B cell (primary cell): Measurements from ENCODE around the gene UBE2Q2. TPM values are rescaled to one million over a fixed set of nuclear protein-coding genes. Genes with fewer than 3 reads are reported as not detected.

Source experiments
- ATAC-seq: fragments of 200-7000 bp; cut with Tn5 transposase; one replicate; pipeline ENCODE4 v1.10.0; 2021; ENCODE audit warnings: low read depth, mild to moderate bottlenecking, moderate number of reproducible peaks, moderate library complexity
- CTCF ChIA-PET: fragments of 350-600 bp; sonication (Branson Sonifier 250); formaldehyde crosslinking; loops from one replicate; lab custom pipeline; 2021; ENCODE audit warnings: antibody characterized with exemption, inconsistent platforms; lab: Charles Lee
- POLR2A ChIA-PET: fragments of 350-600 bp; sonication (Branson Sonifier 250); formaldehyde crosslinking; loops from one replicate; lab custom pipeline; 2021; ENCODE audit warnings: antibody characterized with exemption; lab: Charles Lee
- DNase-seq: peaks from one replicate; pipeline ENCODE4 v3.0.0; 2013
- H2AFZ ChIP-seq: 2 replicates; pipeline ENCODE4 v1.6.1; 2012; ENCODE audit warnings: mild to moderate bottlenecking, low read depth, low read length; ENCODE audit not compliant: insufficient read depth, poor library complexity, severe bottlenecking
- H3K27ac ChIP-seq, 2 donors: 1 replicate in 1 of 2; 2 replicates in 1 of 2; pipeline ENCODE4 v1.5.1; 2012 to 2013; ENCODE audit warnings: low read length in 2 of 2, mild to moderate bottlenecking in 2 of 2, moderate library complexity in 1 of 2
- H3K27me3 ChIP-seq, 4 experiments: fragments of 200-600 bp in 1 of 4; sonication (generic) in 1 of 4; replicated peaks in 1 of 4; 1 replicate in 2 of 4; 2 replicates in 2 of 4; pipeline versions ENCODE4 v1.6.1 to v1.7.0; 2013 to 2016; ENCODE audit warnings: low read length in 3 of 4, mild to moderate bottlenecking in 2 of 4, mixed read lengths in 1 of 4, moderate library complexity in 1 of 4; ENCODE audit not compliant: insufficient read depth in 4 of 4, control insufficient read depth in 3 of 4; ENCODE audit errors: control extremely low read depth in 1 of 4
- H3K36me3 ChIP-seq, 2 experiments: replicated peaks in 1 of 2; 1 replicate in 1 of 2; 2 replicates in 1 of 2; pipeline versions ENCODE4 v1.6.1 to v1.7.1; 2013; ENCODE audit warnings: low read length in 1 of 2; ENCODE audit not compliant: insufficient read depth in 2 of 2, control insufficient read depth in 1 of 2; ENCODE audit errors: control extremely low read depth in 1 of 2, extremely low read depth in 1 of 2
- H3K4me1 ChIP-seq, 2 donors: fragments of 200-600 bp in 1 of 2; sonication (generic) in 1 of 2; 1 replicate in 1 of 2; 2 replicates in 1 of 2; pipeline versions ENCODE4 v1.5.1 to v1.6.1; 2013 to 2017; ENCODE audit warnings: low read length in 2 of 2; ENCODE audit not compliant: control insufficient read depth in 2 of 2, insufficient read depth in 2 of 2
- H3K4me2 ChIP-seq: replicated peaks from 2 replicates; pipeline ENCODE3; 2012; ENCODE audit warnings: mild to moderate bottlenecking, low read depth, low read length; ENCODE audit not compliant: poor library complexity, severe bottlenecking
- H3K4me3 ChIP-seq, 5 experiments: fragments of 200-600 bp in 1 of 5; sonication (generic) in 1 of 5; 1 replicate in 3 of 5; 2 replicates in 2 of 5; pipeline versions ENCODE4 v1.5.1 to v1.7.0; 2011 to 2016; ENCODE audit warnings: low read length in 4 of 5, mild to moderate bottlenecking in 4 of 5, low read depth in 2 of 5, control low read depth in 1 of 5, moderate library complexity in 1 of 5; ENCODE audit not compliant: insufficient read depth in 1 of 5; ENCODE audit errors: control extremely low read depth in 1 of 5, extremely low read depth in 1 of 5
- H3K79me2 ChIP-seq: fragments of 200-600 bp; sonication (generic); one replicate; pipeline ENCODE4 v1.6.0; 2016; ENCODE audit warnings: low read length; ENCODE audit not compliant: control insufficient read depth, insufficient read depth
- H3K9ac ChIP-seq: fragments of 200-600 bp; sonication (generic); 2 replicates; pipeline ENCODE4 v1.6.1; 2017; ENCODE audit warnings: mild to moderate bottlenecking, low read length, moderate library complexity
- H3K9me3 ChIP-seq, 3 donors: one replicate each; pipeline versions ENCODE4 v1.6.1 to v1.7.1; 2013; ENCODE audit warnings: low read length in 2 of 3; ENCODE audit not compliant: control insufficient read depth in 2 of 3, insufficient read depth in 1 of 3; ENCODE audit errors: control extremely low read depth in 1 of 3
- H4K20me1 ChIP-seq: 2 replicates; pipeline ENCODE4 v1.6.0; 2012; ENCODE audit warnings: mild to moderate bottlenecking, low read length; ENCODE audit not compliant: insufficient read depth, control insufficient read depth, poor library complexity, severe bottlenecking
- H3K27ac Mint-ChIP-seq: one replicate; pipeline ENCODE4 v1.8.0; 2021; ENCODE audit warnings: mixed read lengths
- H3K27me3 Mint-ChIP-seq: one replicate; pipeline ENCODE4 v1.8.0; 2021; ENCODE audit warnings: mixed read lengths
- H3K4me1 Mint-ChIP-seq: one replicate; pipeline ENCODE4 v1.8.0; 2021; ENCODE audit warnings: mixed read lengths
- H3K4me3 Mint-ChIP-seq: one replicate; pipeline ENCODE4 v1.8.0; 2021; ENCODE audit warnings: mixed read lengths
- H3K9me3 Mint-ChIP-seq: one replicate; pipeline ENCODE4 v1.8.0; 2022; ENCODE audit warnings: mixed read lengths; ENCODE audit not compliant: insufficient read depth
- EZH2 ChIP-seq: IDR thresholded peaks from 2 replicates; pipeline ENCODE4 v1.6.1; 2012; ENCODE audit warnings: borderline replicate concordance, low read depth, mild to moderate bottlenecking, moderate library complexity, low read length; ENCODE audit not compliant: insufficient read depth, poor library complexity, severe bottlenecking
- WGBS: methylation state at CpG from one replicate; pipeline ENCODE4 v1.1.5; 2013; ENCODE audit warnings: missing lambda C conversion rate; ENCODE audit not compliant: insufficient coverage; 5-methylcytosine and 5-hydroxymethylcytosine counted together
- intact Hi-C: fragments of 100-400 bp; cut with micrococcal nuclease; formaldehyde crosslinking; loops from one replicate; pipeline ENCODE4 v1.10.0; 2022
- polyA plus RNA-seq: library from polyadenylated mRNA; depleted of rRNA; stranded (reverse); fragments of >200 nt; gene quantifications from 2 replicates; pipeline ENCODE4 v1.2.3, GENCODE V29; 2012
- total RNA-seq, 2 donors: library from RNA; stranded (reverse); fragments of 120-200 nt in 1 of 2; gene quantifications; 1 replicate in 1 of 2; 2 replicates in 1 of 2; pipeline versions ENCODE4 v1.2.3 to v1.2.4, GENCODE V29; 2013 to 2022
- TF ChIP-seq, protein P1 (sequence below): fragments of 200-600 bp; IDR thresholded peaks from one replicate; pipeline ENCODE4 v1.8.0; 2022; ENCODE audit warnings: antibody characterized with exemption, mild to moderate bottlenecking

Gene UBE2Q2
- total and polyA plus RNA-seq, 2 donors (not counting 1 experiment from before 2014, with no cell fraction given) = 11.4 to 33.6 TPM

DNA sequence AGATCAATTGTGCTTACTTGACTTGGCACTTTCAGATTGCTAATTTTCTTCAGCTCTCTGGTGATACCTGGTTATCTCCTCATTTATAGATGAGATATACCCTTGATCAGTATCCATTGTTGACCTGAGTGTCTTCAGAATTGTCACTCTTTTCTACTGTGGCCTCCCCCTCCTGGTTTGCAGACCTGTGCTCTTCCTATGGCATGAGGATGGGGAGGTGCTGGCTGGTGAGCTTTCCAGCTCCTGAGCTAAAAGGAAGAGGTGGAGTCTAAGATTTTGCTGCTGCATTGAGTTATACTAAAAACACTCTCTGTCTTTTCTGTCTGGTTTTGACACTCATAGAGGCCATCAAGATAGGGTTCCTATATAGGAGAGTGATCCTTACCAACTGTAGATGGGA, 23.7 kb downstream of the UBE2Q2 start:
- H3K27ac Mint-ChIP-seq = peak overlapping the region; percentile 90
- Histone ChIP-seq H3K9ac (peak overlapping the region; percentile 36), H3K9me3 (no peaks in the 10 kb centered on the region), H3K4me3 (peak overlapping the region in 2 of 5 experiments; percentile 2 to 19), H3K79me2 (peaks cover 28% of the 10 kb centered on the region), H2AFZ (peak overlapping the region; percentile 63), H3K4me2 (peak overlapping the region; percentile 47), H3K4me1 (peaks cover 27 to 31% of the 10 kb centered on the region in 2 donors), H3K36me3 (peaks cover 0 to 3% of the 10 kb centered on the region in 2 experiments), H3K27me3 (no peaks in the 10 kb centered on the region), H3K27ac (peak overlapping the region; percentile 73 to 74), H4K20me1 (no peaks in the 10 kb centered on the region)
- H3K4me3 Mint-ChIP-seq = peak overlapping the region; percentile 71
- DNase-seq (no peak), ATAC-seq (no peak)
- ChIA-PET POLR2A (interaction anchor here (1.1 kb wide), 1 partner anchor 23 kb away, joined by 3 read pairs; the partner anchor contains the start of gene UBE2Q2), CTCF (no interaction called here)
- peaks cover 38% of the 10 kb centered on the region for H3K4me1 Mint-ChIP-seq
- no peaks in the 10 kb centered on the region for H3K9me3 Mint-ChIP-seq
- H3K27me3 Mint-ChIP-seq = no peaks in the 10 kb centered on the region
- intact Hi-C loops = loop anchor here (5.0 kb wide), 1 partner anchor 35 kb away; the partner anchor contains the start of gene FBXO22
- TF ChIP-seq, protein P1, sequence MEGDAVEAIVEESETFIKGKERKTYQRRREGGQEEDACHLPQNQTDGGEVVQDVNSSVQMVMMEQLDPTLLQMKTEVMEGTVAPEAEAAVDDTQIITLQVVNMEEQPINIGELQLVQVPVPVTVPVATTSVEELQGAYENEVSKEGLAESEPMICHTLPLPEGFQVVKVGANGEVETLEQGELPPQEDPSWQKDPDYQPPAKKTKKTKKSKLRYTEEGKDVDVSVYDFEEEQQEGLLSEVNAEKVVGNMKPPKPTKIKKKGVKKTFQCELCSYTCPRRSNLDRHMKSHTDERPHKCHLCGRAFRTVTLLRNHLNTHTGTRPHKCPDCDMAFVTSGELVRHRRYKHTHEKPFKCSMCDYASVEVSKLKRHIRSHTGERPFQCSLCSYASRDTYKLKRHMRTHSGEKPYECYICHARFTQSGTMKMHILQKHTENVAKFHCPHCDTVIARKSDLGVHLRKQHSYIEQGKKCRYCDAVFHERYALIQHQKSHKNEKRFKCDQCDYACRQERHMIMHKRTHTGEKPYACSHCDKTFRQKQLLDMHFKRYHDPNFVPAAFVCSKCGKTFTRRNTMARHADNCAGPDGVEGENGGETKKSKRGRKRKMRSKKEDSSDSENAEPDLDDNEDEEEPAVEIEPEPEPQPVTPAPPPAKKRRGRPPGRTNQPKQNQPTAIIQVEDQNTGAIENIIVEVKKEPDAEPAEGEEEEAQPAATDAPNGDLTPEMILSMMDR = no peak
- no peak for TF ChIP-seq EZH2

DNA sequence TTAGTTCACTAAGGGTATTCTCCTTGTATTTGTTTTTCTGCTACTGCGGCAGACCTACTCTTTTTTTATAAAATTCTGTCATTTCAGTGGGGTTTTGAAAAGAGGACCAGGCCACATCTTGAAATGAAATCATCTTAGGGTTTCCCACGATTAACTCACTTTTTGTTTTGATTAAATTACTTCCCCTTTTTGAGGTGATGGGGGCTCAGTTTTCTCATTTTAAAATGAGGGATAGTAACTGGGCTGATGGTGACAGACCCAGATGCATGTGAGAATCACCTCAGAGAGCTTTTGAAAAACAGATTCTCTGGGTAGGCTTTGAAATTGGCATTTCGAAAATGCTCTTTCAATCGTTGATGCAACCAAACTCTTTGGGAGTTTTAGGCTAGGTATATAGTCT, 24.2 kb downstream of the UBE2Q2 start:
- peaks cover 38% of the 10 kb centered on the region for H3K4me1 Mint-ChIP-seq
- peaks cover 0 to 3% of the 10 kb centered on the region in 2 experiments for H3K36me3 ChIP-seq
- peak overlapping the region; percentile 47 for H3K4me2 ChIP-seq
- peaks cover 27 to 31% of the 10 kb centered on the region in 2 donors for H3K4me1 ChIP-seq
- TF ChIP-seq EZH2 = no peak
- TF ChIP-seq, protein P1 = no peak
- 72% methylated on average over 2 of the region's 4 CpGs for WGBS
- H3K27me3 ChIP-seq = no peaks in the 10 kb centered on the region
- peak overlapping the region; percentile 90 for H3K27ac Mint-ChIP-seq
- no peaks in the 10 kb centered on the region for H3K9me3 Mint-ChIP-seq
- ChIA-PET CTCF (no interaction called here), POLR2A (interaction anchor here (1.1 kb wide), 1 partner anchor 24 kb away, joined by 3 read pairs; the partner anchor contains the start of gene UBE2Q2)
- peak overlapping the region; percentile 36 for H3K9ac ChIP-seq
- peak overlapping the region; percentile 71 for H3K4me3 Mint-ChIP-seq
- no peaks in the 10 kb centered on the region for H4K20me1 ChIP-seq
- H3K27me3 Mint-ChIP-seq = no peaks in the 10 kb centered on the region
- peak overlapping the region; percentile 63 for H2AFZ ChIP-seq
- DNase-seq = peak; percentile 41
- no peaks in the 10 kb centered on the region for H3K9me3 ChIP-seq
- peak; percentile 39 for ATAC-seq
- peak overlapping the region; percentile 73 to 74 for H3K27ac ChIP-seq
- H3K4me3 ChIP-seq = peak overlapping the region in 2 of 5 experiments; percentile 2 to 19
- peaks cover 29% of the 10 kb centered on the region for H3K79me2 ChIP-seq
- intact Hi-C loops = loop anchor here (5.0 kb wide), 1 partner anchor 35 kb away; the partner anchor contains the start of gene FBXO22
